ENCODE results near the gene DNAH2. TPM values are rescaled to one million over a fixed set of nuclear protein-coding genes. Genes with fewer than 3 reads are reported as not detected.

Gene DNAH2
- total RNA-seq, 1 experiment from 2014 or later, result 0.15 TPM

GRCh38 chr17:7755095-7755890 lies 37.7 kb downstream of the DNAH2 start:
- Histone ChIP-seq H3K79me1 (ENCODE audit: insufficient read depth, low read depth, low read length, poor library complexity, severe bottlenecking) (no peaks in the 10 kb centered on the region), H3K23ac (ENCODE audit: insufficient read length, low read depth, low read length) (no peak overlapping the region), H3K9me3 (ENCODE audit: control insufficient read depth, low read depth, low read length) (no peaks in the 10 kb centered on the region), H3K27me3 (ENCODE audit: insufficient read depth, low read length) (no peaks in the 10 kb centered on the region), H3K23me2 (ENCODE audit: insufficient read length, low read depth, low read length, poor library complexity, severe bottlenecking) (no peaks in the 10 kb centered on the region), H3K4ac (ENCODE audit: low read depth, low read length) (no peak overlapping the region), H2BK20ac (ENCODE audit: low read depth, low read length, poor library complexity, severe bottlenecking) (no peak overlapping the region), H4K5ac (ENCODE audit: insufficient read length, low read depth, low read length) (peak overlapping the region; percentile 18), H4K91ac (ENCODE audit: insufficient read length, low read depth, low read length) (no peak overlapping the region), H2AFZ (ENCODE audit: low read length) (no peak overlapping the region), H3K14ac (ENCODE audit: insufficient read depth, low read length) (no peak overlapping the region), H2BK12ac (ENCODE audit: insufficient read length, low read depth, low read length) (no peak overlapping the region), H3K4me2 (ENCODE audit: insufficient read depth, insufficient read length, low read length) (no peak overlapping the region), H3K79me2 (ENCODE audit: insufficient read depth, low read length) (no peaks in the 10 kb centered on the region), H3K18ac (ENCODE audit: insufficient read length, low read depth, low read length) (no peak overlapping the region), H3K9ac (ENCODE audit: extremely low read depth, insufficient read length, low read length) (no peak overlapping the region), H3K56ac (ENCODE audit: insufficient read length, low read depth, low read length) (no peak overlapping the region), H4K8ac (replicated peaks; ENCODE audit: insufficient read length, low read depth, low read length) (no peak overlapping the region), H2AK5ac (ENCODE audit: insufficient read length, low read length) (no peak overlapping the region), H2BK5ac (ENCODE audit: insufficient read length, low read length) (no peak overlapping the region), H3T11ph (ENCODE audit: low read length) (no peak overlapping the region), H3K27ac (ENCODE audit: insufficient read length, low read depth, low read length) (no peak overlapping the region), H4K20me1 (ENCODE audit: control insufficient read depth, insufficient read depth, insufficient read length) (no peaks in the 10 kb centered on the region), H3K4me1 (ENCODE audit: insufficient read depth, low read length) (no peaks in the 10 kb centered on the region), H2BK120ac (ENCODE audit: low read depth, low read length, poor library complexity, severe bottlenecking) (no peak overlapping the region), H2BK15ac (ENCODE audit: low read depth, low read length) (no peak overlapping the region)
- Mint-ChIP-seq H3K27me3 (ENCODE audit: low read depth) (peaks cover 13% of the 10 kb centered on the region), H3K9me3 (no peaks in the 10 kb centered on the region), H3K36me3 (ENCODE audit: insufficient read depth in 1 of 3, low read depth in 3 of 3) (no peaks in the 10 kb centered on the region; a peak in 1 of 7 replicates), H3K4me3 (no peak overlapping the region; a peak in 1 of 5 replicates), H3K27ac (peak overlapping the region in 2 of 3 experiments; percentile 27 to 41; a peak in 2 of 7 replicates), H3K4me1 (peaks cover 6 to 8% of the 10 kb centered on the region in 2 experiments)
- TF ChIP-seq CTCF (conservative IDR thresholded peaks at IDR 0.05), result no peak
- WGBS (ENCODE audit: extremely low coverage, insufficient read length, low lambda C conversion rate), result no CpG with 5 or more reads among the region's 9 CpGs
- no peak for DNase-seq
